GM19193 (cell line): ENCODE data around the gene BRD3OS.

Experiments
- POLR2A ChIP-seq: IDR thresholded peaks from 4 replicates; pipeline ENCODE4 v1.6.1; 2011; ENCODE audit not compliant: insufficient read depth, insufficient read length; ENCODE audit errors: extremely low read depth

BRD3OS gene

DNA sequence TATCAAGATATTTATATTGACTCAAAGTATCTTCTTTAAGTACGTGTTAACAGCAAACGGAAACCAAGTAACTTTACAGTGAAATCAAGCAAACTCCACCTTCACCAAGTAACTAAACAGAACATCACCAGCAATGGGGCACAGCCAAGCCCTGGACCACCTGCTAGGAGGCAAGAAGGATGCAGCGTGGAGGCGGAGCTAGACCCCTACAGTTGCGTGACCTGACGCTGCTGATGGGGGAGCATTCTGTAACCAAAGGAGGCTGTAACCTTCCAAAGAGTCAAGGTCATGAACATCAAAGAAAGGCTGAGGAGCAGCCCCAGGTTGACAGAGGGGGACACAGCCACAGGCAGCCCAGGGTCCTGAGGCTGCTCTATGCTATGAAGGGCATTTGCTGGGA lies 39.2 kb upstream of the BRD3OS start:
- no peak for TF ChIP-seq POLR2A

DNA sequence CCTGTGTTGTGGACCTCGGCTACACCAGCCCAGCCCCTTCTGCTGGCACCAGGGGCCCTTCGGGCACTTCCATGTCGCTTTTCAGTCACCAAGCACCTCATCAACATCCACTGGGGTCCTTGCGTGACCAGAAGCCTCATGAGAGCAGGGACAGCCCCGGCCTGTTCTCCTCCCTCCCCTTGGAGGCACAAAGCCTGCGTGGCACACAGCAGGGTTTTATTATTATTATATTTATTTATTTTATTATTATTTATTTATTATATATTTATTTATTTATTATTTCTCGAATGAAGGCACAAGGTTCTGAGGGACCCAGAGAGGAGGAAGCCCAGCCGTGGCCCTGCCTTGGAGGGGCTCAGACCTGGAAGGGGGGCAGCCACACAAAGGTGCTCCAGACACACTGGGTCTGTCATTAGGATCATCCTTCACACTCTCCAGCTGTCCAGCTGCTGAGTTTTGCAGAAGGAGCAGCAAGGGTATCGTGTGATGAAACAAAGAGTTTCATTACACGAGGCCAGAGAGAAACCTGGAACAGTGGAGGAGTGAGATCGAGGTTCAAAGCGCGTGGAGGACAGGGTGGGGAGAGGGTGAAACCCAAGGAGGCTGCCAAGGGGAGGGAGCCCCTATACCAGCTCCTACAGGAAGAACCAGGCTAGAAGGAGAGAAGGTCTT lies 38.4 kb upstream of the BRD3OS start:
- no peak for TF ChIP-seq POLR2A

DNA sequence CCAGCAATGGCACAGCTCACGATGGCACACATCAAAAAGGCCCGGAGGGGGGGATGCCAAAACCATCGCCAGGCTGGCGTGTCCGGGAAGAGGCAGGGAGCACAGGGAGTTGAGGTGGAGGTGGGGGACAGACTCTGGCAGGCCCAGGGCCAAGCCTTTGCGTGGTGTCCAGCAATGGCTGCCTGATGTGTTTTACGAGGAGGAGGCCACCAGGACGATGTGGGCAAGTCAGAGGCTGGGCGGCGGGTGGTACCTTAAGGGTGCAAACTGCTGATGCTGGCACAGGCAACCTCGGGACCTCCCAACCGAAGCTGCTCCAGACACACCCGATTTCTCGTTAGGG lies 37.9 kb upstream of the BRD3OS start:
- TF ChIP-seq POLR2A, result no peak

DNA sequence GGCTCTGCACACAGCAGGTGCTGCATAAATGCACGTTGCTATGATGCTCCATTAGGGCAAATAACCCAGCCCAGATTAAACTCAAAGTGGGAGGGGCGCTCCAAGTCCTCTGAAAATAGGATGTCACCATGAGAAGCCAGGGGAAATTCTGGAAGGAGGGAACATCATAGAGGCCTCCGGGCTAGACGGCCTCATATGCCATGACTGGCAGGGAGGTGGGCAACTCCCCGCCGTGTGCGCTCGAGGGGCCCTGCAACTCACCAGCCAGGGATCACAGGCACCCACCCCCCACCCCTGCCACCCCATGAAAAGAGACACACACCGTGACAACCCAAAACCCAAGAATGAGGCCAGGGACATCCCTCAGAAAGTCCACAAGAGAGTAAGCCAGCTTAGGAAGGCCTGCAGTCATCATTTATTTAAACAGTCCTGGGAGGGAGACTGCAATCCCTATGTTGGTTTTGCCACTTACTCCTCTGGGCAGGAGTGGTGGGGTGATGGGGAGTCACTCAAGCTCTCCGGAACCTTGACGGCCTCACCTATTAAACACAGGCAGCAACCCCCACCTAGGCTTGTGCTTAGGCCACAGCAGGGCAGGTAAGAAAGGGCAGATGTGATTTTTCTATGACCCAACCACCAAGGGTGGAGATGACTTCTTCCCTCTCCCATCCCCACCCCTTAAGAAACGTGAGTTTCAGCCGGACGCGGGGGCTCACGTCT lies 37.2 kb upstream of the BRD3OS start:
- TF ChIP-seq POLR2A, result no peak

DNA sequence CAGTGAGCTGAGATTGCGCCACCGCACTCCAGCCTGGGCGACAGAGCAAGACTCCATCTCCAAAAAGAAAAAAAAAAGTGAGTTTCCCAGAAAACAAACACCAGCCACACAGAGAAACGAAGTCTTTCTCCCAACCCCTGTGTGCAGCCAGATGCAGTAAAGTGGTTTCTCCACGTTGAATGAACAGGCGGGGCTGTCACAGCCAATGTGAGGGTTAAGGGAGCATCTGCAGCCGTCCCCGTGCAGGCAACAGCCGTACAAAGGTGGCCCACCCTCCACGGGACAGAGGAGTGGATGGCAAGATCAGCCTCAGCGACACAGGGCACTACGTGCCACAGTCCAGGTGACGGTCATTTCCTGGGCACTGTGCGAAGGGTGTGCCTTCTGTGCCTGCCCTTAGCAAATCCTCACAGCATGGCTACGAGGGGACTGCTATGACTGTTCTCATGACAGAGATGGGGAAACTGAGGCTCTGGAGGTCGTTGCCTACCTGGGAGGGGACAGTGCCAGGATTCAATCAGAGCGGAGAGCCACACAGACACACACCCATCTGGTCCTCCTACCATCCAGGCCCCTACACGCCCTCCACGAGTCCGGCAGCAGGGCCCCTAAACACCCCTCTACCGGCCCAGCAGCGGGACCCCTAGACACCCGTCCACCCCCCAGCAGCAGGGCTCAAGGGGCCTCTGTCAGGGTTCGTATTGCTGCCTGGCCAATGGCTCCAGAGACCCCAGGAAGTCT lies 35.5 kb upstream of the BRD3OS start:
- no peak for TF ChIP-seq POLR2A

DNA sequence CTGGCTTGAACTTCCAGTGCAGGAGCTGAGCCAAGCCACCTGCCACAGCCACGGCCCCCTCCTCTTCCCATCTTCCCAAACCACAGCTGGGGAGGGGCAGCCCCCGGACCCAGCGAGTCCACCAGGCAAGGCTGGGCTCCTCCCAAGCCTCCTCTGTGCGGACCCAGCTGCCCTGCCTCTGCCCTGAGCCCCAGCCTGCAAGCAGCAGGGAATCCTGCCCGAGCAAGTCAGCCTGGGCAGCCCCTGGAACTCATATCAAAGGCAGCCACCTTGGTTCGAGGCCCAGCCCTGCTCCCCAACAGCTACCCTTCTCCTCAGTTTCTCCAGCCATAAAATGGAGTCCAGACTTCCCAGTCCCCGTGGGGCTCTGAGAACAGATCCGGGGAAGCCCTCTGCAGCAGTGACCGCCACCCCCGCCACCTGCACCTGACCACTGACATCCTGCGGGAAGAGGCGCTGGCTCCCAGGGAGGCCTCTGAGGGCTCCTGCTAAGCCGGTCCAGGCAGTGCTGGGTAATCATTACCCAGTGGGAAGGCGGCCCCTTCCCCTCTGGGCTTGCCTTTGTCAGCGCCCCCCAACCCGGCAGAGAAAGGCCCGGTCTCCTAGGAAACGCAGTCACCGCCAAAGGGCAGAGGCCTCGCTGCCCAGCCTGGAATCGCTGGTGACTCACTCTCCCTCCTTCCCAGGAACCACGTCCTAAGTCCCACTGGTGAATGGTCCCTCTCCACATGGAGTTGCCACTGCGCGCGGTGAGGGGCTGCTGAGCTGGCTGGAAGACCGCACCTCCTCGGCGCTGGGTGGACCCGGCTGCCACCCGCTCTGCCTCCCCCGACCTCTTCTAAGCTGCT lies 34.7 kb upstream of the BRD3OS start:
- TF ChIP-seq POLR2A, result no peak

DNA sequence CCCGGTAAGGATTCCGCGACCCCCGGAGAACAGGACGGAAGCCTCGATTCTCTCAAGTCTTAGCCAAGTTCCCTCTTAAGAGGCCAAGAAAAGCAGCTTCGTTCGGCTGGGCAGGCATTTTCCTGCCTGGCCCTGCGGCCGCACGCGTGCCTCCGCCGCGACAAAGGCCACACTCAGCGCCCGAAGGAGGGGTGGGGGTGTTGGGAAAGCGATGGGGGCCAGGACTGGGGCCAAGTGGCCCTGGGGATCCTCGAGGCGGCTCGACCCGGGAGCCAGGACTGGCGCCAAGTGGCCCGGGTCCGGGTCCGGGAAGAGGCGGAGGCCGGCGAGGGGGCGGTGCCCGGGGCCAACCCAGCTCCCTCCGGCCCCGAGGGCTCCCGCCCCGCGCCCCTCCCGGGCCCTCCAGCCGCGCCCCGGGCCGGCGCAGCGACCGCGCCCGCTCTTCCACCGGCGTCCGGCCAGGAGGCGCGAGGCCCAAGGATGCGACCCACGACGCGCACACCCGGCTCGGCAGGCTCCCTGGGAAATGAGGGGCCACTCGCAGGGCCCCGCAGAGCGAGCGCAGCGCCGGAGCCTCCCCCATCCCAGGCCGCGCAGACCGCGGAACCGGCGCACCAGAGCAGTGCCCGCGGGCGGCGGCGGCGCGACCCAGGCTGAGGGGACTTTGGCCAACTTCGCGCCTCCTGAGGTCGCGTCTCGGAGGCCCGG lies 33.9 kb upstream of the BRD3OS start:
- TF ChIP-seq POLR2A, result no peak

DNA sequence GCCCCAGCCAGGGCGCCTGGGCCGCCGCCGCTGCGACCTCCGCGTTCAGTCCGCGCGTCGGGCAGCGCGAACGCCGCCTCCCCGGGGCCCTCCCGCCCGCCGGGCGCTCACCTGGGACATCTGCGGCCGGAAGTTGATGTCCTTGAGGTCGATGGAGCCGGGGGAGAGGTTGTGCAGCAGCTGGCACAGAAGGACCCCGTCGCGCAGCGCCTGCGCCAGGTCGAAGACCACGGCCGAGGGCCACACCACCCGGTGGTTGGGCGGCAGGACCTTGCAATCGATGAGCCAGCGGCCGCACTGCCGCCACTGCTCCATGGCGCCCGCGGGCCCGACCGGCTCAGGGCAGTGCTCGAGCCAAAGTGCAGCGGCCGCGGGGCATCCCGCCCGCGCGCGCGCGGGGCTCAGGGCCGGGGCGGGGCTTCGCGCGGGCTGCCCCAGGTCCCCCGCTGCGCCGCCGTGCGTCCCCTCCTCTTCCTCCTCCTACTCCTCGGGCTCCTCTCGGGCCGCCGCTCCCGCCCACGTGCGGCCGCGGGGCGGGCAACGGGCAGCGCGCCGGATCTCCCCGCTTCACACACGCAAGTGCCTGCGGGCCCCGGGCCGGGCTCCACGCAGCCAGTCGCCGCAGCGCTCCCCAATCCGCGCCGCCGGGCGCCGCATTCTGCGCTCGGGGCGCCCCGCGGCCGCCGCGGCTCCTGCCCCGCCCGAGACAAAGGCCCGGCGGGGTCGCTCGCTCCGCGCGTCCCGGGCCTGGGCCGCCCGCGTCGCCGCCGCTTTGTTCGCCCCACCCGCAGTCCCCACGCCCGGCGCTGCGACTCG lies 33.1 kb upstream of the BRD3OS start, which contains the start of gene VAV2:
Gene VAV2, minus strand, starts transcription at position 361 of the 816 bp plus-strand sequence. Its CDS starts 46 bp downstream, at position 315.
- TF ChIP-seq POLR2A, result peak; percentile 74

DNA sequence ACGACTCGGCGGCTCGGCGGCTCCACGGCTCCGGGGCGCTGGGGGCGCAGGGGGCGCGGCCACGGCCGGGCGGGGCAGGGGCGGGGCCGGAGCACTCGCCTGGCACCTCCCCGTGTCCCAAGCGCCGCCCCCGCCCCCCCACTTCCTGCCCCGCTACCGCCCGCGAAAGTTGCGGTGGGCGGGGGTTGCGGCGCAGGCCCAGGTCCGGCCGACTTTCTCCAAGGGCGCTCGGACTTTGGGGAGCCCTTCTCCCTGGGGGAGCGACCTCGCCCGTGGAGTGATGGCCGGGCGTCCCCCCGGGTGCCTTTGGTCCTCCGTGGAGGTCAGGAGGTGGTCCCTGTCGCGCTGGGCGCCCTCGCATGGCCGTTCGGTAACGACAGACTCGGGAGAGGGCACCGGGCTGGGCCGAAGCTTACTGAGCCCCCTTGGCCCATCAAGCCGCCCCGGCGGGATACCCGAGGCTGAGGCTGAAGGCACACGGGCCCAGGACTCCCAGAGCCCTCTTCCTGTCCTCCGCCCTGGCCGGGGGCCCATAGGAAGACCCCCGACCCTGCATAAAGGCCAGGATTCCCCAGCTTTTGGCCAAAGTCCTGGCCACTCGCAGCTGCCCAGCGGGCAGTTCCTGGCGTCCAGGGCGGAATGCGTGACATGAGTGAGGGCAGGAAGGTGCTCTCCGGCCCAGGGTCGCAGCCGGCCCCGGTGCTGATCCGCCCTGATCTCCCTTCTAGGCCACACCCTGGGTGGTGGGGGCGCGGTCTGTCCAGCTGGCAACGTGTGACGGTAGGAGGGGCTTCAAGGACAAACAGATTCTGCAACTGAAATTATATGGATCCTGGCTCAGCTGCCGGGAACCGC lies 32.3 kb upstream of the BRD3OS start:
- peak; percentile 48 for TF ChIP-seq POLR2A

DNA sequence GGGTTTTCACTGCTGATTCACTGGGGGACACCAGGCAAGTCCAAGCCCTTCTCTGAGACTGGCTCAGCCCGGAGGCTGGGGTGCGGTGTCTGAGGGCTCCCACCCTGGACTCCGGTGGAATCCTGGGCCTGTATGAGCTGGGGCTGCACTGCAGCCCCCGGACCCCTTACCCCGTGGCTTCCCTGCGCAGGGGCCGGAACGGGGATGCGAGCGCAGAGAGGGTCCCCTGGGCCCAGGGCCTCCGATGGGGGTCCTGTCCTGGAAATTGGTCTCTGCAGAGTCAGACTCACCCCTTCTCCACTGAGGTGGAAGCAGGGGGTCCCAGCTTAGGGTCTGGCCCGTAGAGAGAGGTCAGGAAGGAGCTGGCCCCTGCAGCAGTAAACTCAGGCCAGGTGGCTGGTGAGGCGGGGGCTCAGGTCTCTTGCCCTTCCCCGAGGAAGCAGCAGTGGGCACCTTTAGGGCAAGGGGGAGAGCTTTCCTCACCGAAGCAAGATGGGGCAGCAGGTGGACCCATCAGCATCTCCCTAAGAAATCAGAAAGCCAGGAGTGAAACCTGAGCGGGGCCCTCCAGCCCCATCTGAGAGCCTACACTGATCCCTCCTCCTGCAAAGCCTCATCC lies 31.5 kb upstream of the BRD3OS start:
- no peak for TF ChIP-seq POLR2A

DNA sequence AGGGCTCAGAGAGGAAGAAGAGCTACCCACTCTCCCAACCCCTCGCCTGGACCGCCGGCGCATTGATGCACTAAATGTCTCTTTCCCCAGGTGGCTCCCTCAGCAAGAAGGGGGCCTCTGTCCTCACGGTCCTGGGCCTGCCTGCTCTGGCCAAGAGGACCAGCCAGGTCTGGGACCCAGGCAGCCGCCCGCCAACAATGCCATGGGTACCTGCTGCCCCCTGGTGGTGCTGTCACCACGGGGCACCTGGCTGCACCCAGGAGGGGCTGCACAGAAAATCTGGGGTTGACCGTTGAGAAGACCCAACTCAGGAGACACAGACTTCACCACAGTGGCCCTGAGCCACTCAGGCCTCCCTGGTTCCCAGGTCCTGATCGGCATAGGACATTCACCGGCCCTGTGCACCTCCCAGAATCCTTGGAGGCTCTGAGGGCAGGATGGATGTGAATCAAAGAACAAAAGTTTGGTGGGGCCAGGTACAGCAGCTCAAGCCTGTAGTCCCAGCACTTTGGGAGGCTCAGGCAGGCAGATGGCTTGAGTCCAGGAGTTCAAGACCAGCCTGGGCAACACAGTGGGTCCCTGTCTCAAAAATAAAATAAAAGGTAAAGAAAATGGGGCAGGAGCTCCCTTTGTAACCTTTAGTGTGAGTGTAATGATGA lies 30.8 kb upstream of the BRD3OS start:
- TF ChIP-seq POLR2A, result no peak

DNA sequence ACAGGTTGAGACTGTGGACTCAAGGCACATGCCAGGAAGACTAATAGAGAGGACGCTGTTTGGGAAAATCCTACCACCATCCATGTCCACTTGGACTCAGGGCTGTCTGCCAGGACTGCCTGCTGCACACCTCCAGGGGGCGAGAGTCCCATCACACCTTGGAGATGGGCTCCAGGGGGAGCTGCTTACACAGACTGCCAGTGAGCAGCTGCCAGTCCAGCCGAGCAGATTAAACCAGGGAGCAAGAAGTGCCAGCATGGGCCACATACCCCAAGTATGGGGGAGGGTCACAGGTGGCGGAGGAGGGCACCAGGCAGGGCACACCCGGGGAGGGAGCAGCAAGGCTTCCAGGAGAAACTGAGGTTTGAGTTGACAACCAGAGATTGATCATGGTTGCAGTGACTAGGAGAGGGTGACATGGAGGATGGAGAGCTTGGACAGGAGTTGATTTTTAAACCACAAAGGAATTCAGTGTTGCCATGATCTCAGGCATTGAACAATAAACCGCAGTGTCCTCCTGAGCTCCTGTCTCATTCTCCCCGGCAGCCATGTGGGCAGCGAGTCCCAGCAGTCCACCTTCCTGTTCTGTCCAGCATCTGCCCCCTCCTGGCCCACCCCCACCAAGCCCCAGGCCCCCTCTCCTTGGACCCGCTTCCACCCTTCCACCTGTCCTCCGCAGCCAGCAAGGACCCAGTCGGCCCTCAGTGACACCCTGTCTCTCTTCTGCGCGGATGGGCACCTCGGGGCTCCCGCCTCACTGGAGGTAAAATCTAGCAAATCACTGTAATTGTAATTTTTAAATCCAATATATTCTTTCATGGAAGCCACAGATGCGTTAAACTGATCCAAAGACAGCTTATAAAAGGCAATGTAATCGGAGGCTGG lies 30.0 kb upstream of the BRD3OS start:
- TF ChIP-seq POLR2A, result no peak
